Measurements from ENCODE around the gene RNF114.

DNA sequence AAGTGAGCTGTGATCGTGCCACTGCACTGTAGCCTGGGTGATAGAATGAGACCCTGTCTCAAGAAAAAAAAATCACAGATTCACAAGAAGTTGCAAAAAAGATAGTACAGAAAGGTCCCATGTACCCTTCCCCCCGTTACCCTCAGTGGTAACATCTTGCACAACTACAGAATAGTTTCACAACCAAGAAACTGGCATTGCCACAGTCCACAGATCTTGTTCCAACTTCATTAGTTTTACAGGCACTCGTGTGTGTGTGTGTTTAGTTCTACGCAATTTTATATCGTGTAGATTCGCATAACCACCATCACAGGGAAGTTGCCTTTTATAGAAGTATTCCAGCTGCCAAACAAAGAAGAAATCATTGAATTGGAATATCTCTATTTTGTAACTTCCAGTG, 40.0 kb upstream of the RNF114 start:
- TF ChIP-seq CTCF (IDR thresholded peaks at IDR 0.05; ENCODE audit: insufficient read depth, low read length) (no peak), SPI1 (IDR thresholded peaks at IDR 0.05; ENCODE audit: borderline replicate concordance, low read depth) (no peak), POLR2AphosphoS5 (IDR thresholded peaks at IDR 0.05; ENCODE audit: low read depth) (peak; percentile 66; the same call in 1 of the 2 replicates), GABPA (IDR thresholded peaks at IDR 0.05; ENCODE audit: low read depth) (no peak), REST (IDR thresholded peaks at IDR 0.05; ENCODE audit: insufficient replicate concordance, low read depth) (peak; percentile 34)
